ENCODE measurements around the gene CD226.

- TF ChIP-seq RARB (CRISPR knock-in tag; IDR thresholded peaks at IDR 0.05), result no peak
- TF ChIP-seq OSR1 (CRISPR knock-in tag; IDR thresholded peaks at IDR 0.05), result no peak
- no peak for TF ChIP-seq ZNF70 (CRISPR knock-in tag; IDR thresholded peaks at IDR 0.05)
- TF ChIP-seq ZFP30 (CRISPR knock-in tag; IDR thresholded peaks at IDR 0.05), result no peak
- TF ChIP-seq, protein P1, sequence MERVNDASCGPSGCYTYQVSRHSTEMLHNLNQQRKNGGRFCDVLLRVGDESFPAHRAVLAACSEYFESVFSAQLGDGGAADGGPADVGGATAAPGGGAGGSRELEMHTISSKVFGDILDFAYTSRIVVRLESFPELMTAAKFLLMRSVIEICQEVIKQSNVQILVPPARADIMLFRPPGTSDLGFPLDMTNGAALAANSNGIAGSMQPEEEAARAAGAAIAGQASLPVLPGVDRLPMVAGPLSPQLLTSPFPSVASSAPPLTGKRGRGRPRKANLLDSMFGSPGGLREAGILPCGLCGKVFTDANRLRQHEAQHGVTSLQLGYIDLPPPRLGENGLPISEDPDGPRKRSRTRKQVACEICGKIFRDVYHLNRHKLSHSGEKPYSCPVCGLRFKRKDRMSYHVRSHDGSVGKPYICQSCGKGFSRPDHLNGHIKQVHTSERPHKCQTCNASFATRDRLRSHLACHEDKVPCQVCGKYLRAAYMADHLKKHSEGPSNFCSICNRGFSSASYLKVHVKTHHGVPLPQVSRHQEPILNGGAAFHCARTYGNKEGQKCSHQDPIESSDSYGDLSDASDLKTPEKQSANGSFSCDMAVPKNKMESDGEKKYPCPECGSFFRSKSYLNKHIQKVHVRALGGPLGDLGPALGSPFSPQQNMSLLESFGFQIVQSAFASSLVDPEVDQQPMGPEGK (CRISPR knock-in tag; IDR thresholded peaks at IDR 0.05; ENCODE audit: borderline replicate concordance), result no peak
- TF ChIP-seq ISL1 (CRISPR knock-in tag; IDR thresholded peaks at IDR 0.05), result no peak
- no peak for TF ChIP-seq TOX (CRISPR knock-in tag; IDR thresholded peaks at IDR 0.05; ENCODE audit: borderline replicate concordance)
- no peak for TF ChIP-seq CSRNP3 (CRISPR knock-in tag; IDR thresholded peaks at IDR 0.05)
- TF ChIP-seq, protein P2, sequence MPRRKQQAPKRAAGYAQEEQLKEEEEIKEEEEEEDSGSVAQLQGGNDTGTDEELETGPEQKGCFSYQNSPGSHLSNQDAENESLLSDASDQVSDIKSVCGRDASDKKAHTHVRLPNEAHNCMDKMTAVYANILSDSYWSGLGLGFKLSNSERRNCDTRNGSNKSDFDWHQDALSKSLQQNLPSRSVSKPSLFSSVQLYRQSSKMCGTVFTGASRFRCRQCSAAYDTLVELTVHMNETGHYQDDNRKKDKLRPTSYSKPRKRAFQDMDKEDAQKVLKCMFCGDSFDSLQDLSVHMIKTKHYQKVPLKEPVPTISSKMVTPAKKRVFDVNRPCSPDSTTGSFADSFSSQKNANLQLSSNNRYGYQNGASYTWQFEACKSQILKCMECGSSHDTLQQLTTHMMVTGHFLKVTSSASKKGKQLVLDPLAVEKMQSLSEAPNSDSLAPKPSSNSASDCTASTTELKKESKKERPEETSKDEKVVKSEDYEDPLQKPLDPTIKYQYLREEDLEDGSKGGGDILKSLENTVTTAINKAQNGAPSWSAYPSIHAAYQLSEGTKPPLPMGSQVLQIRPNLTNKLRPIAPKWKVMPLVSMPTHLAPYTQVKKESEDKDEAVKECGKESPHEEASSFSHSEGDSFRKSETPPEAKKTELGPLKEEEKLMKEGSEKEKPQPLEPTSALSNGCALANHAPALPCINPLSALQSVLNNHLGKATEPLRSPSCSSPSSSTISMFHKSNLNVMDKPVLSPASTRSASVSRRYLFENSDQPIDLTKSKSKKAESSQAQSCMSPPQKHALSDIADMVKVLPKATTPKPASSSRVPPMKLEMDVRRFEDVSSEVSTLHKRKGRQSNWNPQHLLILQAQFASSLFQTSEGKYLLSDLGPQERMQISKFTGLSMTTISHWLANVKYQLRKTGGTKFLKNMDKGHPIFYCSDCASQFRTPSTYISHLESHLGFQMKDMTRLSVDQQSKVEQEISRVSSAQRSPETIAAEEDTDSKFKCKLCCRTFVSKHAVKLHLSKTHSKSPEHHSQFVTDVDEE (CRISPR knock-in tag; IDR thresholded peaks at IDR 0.05), result no peak
- TF ChIP-seq ZNF8 (CRISPR knock-in tag; IDR thresholded peaks at IDR 0.05), result no peak
- TF ChIP-seq, protein P3, sequence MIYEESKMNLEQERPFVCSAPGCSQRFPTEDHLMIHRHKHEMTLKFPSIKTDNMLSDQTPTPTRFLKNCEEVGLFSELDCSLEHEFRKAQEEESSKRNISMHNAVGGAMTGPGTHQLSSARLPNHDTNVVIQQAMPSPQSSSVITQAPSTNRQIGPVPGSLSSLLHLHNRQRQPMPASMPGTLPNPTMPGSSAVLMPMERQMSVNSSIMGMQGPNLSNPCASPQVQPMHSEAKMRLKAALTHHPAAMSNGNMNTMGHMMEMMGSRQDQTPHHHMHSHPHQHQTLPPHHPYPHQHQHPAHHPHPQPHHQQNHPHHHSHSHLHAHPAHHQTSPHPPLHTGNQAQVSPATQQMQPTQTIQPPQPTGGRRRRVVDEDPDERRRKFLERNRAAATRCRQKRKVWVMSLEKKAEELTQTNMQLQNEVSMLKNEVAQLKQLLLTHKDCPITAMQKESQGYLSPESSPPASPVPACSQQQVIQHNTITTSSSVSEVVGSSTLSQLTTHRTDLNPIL (CRISPR knock-in tag; IDR thresholded peaks at IDR 0.05; ENCODE audit: low read depth), result no peak
- TF ChIP-seq ZNF565 (CRISPR knock-in tag; conservative IDR thresholded peaks at IDR 0.05; ENCODE audit: low read depth), result no peak
- no peak for TF ChIP-seq POU6F1 (CRISPR knock-in tag; IDR thresholded peaks at IDR 0.05; ENCODE audit: borderline replicate concordance, low read depth)
These were observed 62.3 kb downstream of the CD226 start for GRCh38 chr18:69885355-69885754.
